Measurements from ENCODE around the gene TLK1. TPM values are rescaled to one million over a fixed set of nuclear protein-coding genes. Genes with fewer than 3 reads are reported as not detected.

TLK1 gene
- total RNA-seq, 1 experiment from 2014 or later = 101 TPM

GRCh38 chr2:171143670-171144062 lies 17.0 kb downstream of the TLK1 start:
- TF ChIP-seq EZH2 (IDR thresholded peaks at IDR 0.05; ENCODE audit: low read depth) = no peak
- no peak for TF ChIP-seq CTCF (conservative IDR thresholded peaks at IDR 0.05)
- ChIA-PET POLR2A (ENCODE audit: unreplicated experiment) (no interaction called here), CTCF (interaction anchor here (0.6 kb wide), 1 partner anchor 190 kb away, joined by 11 read pairs; no protein-coding TSS in a partner anchor)
- intact Hi-C loops (cut with micrococcal nuclease; ENCODE audit: unreplicated experiment) = no loop called here
- Histone ChIP-seq H2AFZ (no peak overlapping the region), H3F3A (ENCODE audit: insufficient read depth, low read depth) (peaks cover 23% of the 10 kb centered on the region), H3K4me3 (no peak overlapping the region), H3K27ac (no peak overlapping the region), H3K27me3 (ENCODE audit: insufficient read depth, low read depth) (no peaks in the 10 kb centered on the region), H4K20me1 (ENCODE audit: insufficient read depth) (peaks cover 85% of the 10 kb centered on the region), H3K36me3 (ENCODE audit: low read depth) (no peaks in the 10 kb centered on the region), H3K4me1 (replicated peaks; ENCODE audit: insufficient read depth) (peaks cover 18% of the 10 kb centered on the region), H3K9me3 (ENCODE audit: insufficient read depth, low read depth) (no peaks in the 10 kb centered on the region), H3K4me2 (no peak overlapping the region), H3K79me2 (ENCODE audit: low read depth) (peaks cover 100% of the 10 kb centered on the region), H3K9me2 (ENCODE audit: insufficient read depth) (0 out of 2 replicates have a peak, but pooled peaks cover 2% of the 10 kb centered on the region)
- DNase-seq = no peak
- BruUV-seq (replicated peaks) = no TSS peak

GRCh38 chr2:171142398-171142797 lies 18.3 kb downstream of the TLK1 start:
- no peak for TF ChIP-seq EZH2 (IDR thresholded peaks at IDR 0.05; ENCODE audit: low read depth)
- TF ChIP-seq CTCF (conservative IDR thresholded peaks at IDR 0.05) = no peak
- ChIA-PET POLR2A (ENCODE audit: unreplicated experiment) (no interaction called here), CTCF (no interaction called here)
- H3K36me3 ChIP-seq (ENCODE audit: low read depth) = no peaks in the 10 kb centered on the region
- H3K27me3 ChIP-seq (ENCODE audit: insufficient read depth, low read depth) = no peaks in the 10 kb centered on the region
- peaks cover 78% of the 10 kb centered on the region for H4K20me1 ChIP-seq (ENCODE audit: insufficient read depth)
- H3K27ac ChIP-seq = peak overlapping the region; percentile 2; the same call in 1 of the 2 replicates
- peaks cover 10% of the 10 kb centered on the region; the same call in 1 of the 2 replicates for H3F3A ChIP-seq (ENCODE audit: insufficient read depth, low read depth)
- peaks cover 100% of the 10 kb centered on the region for H3K79me2 ChIP-seq (ENCODE audit: low read depth)
- DNase-seq = no peak
- peaks cover 14% of the 10 kb centered on the region for H3K4me1 ChIP-seq (replicated peaks; ENCODE audit: insufficient read depth)
- intact Hi-C loops (cut with micrococcal nuclease; ENCODE audit: unreplicated experiment) = no loop called here
- H3K4me2 ChIP-seq = no peak overlapping the region
- no peak overlapping the region for H2AFZ ChIP-seq
- no TSS peak for BruUV-seq (replicated peaks)
- H3K9me2 ChIP-seq (ENCODE audit: insufficient read depth) = 0 out of 2 replicates have a peak, but pooled peaks cover 3% of the 10 kb centered on the region
- no peak overlapping the region for H3K4me3 ChIP-seq
- no peaks in the 10 kb centered on the region for H3K9me3 ChIP-seq (ENCODE audit: insufficient read depth, low read depth)

- H3K27me3 ChIP-seq (ENCODE audit: insufficient read depth, low read depth) = no peaks in the 10 kb centered on the region
- peaks cover 3% of the 10 kb centered on the region for H3K4me1 ChIP-seq (replicated peaks; ENCODE audit: insufficient read depth)
- H2AFZ ChIP-seq = no peak overlapping the region
- no peak for TF ChIP-seq EZH2 (IDR thresholded peaks at IDR 0.05; ENCODE audit: low read depth)
- TF ChIP-seq CTCF (conservative IDR thresholded peaks at IDR 0.05) = no peak
- no TSS peak for BruUV-seq (replicated peaks)
- no peak for DNase-seq
- ChIA-PET CTCF (no interaction called here), POLR2A (ENCODE audit: unreplicated experiment) (interaction anchor here (0.6 to 0.7 kb wide), 3 partner anchors 16 to 191 kb away, joined by 3 to 5 read pairs (median 3); no protein-coding TSS in a partner anchor)
- no peak overlapping the region for H3K4me3 ChIP-seq
- no peaks in the 10 kb centered on the region for H3K9me3 ChIP-seq (ENCODE audit: insufficient read depth, low read depth)
- no peak overlapping the region for H3K27ac ChIP-seq
- H3F3A ChIP-seq (ENCODE audit: insufficient read depth, low read depth) = no peaks in the 10 kb centered on the region; the same call in 1 of the 2 replicates
- peaks cover 100% of the 10 kb centered on the region for H3K79me2 ChIP-seq (ENCODE audit: low read depth)
- H3K9me2 ChIP-seq (ENCODE audit: insufficient read depth) = 0 out of 2 replicates have a peak, but pooled peaks cover 3% of the 10 kb centered on the region
- H4K20me1 ChIP-seq (ENCODE audit: insufficient read depth) = peaks cover 74% of the 10 kb centered on the region
- no peak overlapping the region for H3K4me2 ChIP-seq
- no peaks in the 10 kb centered on the region for H3K36me3 ChIP-seq (ENCODE audit: low read depth)
- intact Hi-C loops (cut with micrococcal nuclease; ENCODE audit: unreplicated experiment) = no loop called here
Observed at GRCh38 chr2:171141320-171141719, 19.4 kb downstream of the TLK1 start.

Measured in PC-9 (cell line).